Mesenteric fat pad (tissue), 1 donor: ENCODE data around the gene EPHB6. TPM values are rescaled to one million over a fixed set of nuclear protein-coding genes. Genes with fewer than 3 reads are reported as not detected.

Experiments used
- DNase-seq: peaks from one replicate; pipeline ENCODE4 v3.0.0-alpha.2; 2020; ENCODE audit warnings: low spot score
- total RNA-seq: library from RNA; stranded (reverse); fragmentation: NEBNext Ultra II Directional; extraction: Animal tissue kit (Norgen Biotek cat#: 25700); gene quantifications from one replicate; pipeline ENCODE4 v1.2.1, GENCODE V29; 2021
- donor health status: DM: yes; HTN: yes; CAD: no.

The EPHB6 gene
- total RNA-seq, 1 donor from 2014 or later = 6.3 TPM

DNA sequence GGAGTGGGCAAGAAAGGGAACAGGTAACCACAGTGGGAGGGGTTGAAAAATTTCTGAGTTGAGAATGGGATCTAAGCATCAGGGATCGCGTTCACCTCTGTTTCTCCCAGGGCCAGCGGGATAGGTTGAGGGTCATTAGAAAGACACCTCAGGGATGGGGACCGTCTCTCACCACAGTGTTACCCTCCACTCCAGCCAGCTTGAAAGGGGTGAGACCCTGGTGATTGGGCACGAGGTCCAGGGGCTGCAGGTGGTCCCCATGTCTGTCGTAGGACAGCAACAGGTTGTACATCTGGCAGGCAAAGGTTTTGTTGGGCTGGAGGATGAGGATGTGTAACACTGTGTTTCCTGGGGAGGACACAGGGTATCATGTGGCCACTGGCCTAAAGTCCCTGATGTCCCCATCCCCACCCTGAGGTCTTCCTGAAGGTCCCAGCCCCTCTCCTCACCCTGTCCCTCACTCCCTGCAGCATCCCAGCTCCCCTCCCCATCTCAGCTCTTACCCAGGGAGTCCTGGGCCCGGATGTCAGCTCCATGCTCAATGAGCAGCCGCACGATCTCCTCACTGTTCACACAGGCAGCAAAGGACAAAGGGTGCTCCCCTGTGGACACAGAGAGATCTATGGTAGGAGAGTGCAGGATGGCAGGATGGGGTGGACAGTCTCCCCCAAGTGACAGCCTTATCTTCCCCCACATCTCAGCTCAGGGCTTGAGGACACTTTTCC lies 21.5 kb downstream of the EPHB6 start:
- peak; percentile 79 for DNase-seq

GRCh38 chr7:142876991-142877910 lies 22.4 kb downstream of the EPHB6 start:
- peak; percentile 80 for DNase-seq

GRCh38 chr7:142878315-142878714 lies 23.4 kb downstream of the EPHB6 start:
- no peak for DNase-seq

DNA sequence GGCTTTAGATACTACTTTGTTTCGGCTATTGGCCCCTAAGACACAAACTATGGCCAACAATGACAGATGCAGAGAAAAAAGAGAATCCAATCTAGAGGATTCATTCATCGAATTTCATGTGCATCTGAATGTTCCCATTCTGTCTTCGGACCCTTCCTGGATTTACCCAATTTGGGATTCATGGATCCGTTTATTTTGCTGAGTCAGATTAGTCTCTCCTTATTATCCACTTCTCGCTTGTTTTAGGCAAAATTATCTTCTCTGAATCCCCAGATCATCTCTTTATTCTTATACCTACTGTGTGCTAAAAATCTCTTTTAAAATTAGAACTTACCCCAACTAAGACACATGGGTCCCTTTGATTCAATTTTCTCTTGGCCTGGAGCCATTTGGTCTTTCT lies 24.2 kb downstream of the EPHB6 start:
- DNase-seq = no peak

GRCh38 chr7:142880876-142881505 lies 26.1 kb downstream of the EPHB6 start:
- DNase-seq = peak; percentile 73

- DNase-seq = peak; percentile 53
Measured at GRCh38 chr7:142881586-142882337, 26.9 kb downstream of the EPHB6 start.

GRCh38 chr7:142882338-142882678 lies 27.4 kb downstream of the EPHB6 start:
- DNase-seq = no peak

- no peak for DNase-seq
Measured at GRCh38 chr7:142883145-142883544, 28.3 kb downstream of the EPHB6 start.

DNA sequence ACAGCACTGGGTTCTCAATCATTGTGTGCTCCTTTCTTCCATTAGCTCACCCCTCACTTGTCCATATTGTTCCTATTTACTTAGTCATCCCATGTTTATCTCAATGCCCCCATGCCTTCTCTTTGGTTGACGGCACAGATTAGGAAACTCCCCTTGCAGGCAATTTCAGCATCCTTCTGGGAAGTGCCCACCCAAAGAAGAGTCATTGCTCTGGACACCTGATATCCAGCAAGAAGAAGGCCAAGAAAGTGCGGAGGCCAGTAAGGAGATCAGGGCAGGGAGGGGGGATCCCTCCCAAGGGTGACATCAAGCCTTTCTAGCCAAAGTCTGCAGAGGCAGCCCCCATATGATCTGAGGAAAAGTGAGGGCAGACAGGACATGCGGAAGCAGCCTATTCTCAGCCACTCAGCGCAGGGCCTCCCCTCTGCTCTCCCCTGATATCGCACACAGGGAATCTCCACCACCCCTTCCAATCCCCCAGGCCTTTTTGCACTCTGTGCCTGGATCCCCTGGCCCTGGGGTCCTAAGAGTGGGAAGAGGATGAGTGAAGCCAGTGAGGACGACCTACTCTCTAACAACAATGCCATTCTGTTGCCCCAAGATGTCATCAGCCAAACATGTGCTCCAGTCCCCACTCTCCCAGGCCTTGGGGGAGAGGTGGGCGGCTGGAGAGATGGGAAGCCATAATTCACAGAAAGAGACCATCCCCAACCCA lies 28.9 kb downstream of the EPHB6 start:
- peak; percentile 57 for DNase-seq

DNA sequence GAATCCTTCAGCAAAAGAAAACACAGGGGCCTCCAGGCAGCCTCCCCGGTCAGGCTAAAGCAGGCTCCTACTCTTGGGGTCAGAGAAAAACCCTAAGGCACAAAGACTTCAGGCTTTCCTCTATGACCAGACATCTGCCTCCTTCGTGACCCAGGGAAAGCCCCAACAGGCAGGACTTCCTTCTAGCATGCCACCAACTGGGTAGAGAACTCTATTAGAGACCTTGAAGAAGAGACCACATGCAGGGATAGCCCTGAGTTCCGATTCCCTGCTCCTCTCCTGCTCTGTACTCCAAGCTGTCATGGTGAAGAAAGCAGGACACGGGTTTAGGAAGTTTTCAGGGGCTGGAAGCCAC lies 29.4 kb downstream of the EPHB6 start:
- no peak for DNase-seq

DNA sequence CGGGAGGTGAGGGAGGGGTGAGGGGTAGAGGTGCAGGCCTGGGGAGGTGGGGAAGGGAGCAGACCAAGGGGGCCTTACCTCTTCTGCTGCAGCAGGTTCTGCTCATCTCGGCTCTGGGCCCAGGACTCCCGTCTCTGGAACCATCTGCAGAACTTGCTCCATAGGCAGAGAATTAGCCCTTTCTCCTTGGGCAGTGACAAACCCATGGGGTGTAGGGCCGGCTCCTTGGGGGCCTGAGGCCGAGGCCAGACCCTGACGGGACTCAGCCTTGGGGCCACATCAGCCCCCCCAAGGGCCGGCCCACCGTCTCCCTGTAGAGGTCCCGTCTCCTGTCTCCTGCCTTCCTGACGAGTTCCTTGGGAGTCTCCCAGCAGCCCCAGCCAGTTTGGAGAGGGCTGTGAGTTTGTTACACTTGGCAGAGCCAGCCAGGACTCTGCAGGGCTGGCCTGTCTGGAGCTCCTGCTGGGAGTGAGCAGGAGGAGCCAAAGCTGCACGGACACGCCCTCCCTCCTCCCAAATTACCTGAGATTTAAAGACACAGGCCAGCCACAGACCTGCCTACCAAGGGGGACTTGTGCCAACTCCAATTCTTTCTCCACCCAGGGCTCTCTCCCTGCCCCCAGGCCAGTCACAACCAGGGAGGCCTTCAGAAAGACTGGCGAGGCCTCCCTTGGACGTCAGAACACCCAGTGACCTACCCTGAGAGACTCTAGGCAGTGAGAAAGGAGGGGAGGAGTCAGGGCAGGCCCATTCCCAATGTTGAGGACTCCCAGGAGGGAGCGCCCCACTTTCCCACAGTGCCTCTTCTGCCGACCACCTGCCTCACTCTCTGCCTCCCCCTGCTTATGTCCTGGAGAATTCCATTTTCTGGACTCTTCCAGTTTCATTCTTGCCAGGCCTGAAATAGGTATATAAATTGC lies 30.7 kb downstream of the EPHB6 start, which contains the start of gene TRPV6:
TSS of gene TRPV6 (minus strand) at position 435 of the 920 bp plus-strand sequence.
- peak; percentile 77 for DNase-seq

GRCh38 chr7:142886866-142887265 lies 32.0 kb downstream of the EPHB6 start:
- peak; percentile 47 for DNase-seq

- DNase-seq = no peak
Measured at GRCh38 chr7:142887282-142888015, 32.6 kb downstream of the EPHB6 start.

DNA sequence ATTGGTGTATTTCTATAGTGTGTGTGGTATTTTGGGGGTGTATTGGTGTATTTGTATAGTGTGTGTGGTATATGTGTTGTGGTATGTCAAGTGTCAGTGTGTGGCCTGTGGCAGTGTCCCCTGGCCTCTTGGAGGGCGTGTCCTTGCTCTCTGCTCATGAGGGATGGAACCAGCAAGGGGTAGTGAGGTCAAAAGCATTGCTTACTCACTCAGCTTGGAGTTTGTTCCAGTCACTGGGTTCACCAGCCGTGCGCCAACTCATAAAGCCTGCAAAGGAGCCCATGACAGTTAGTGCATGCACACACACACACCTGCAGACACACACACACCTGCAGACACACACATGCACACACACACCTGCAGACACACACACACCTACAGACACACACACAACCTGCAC lies 34.9 kb downstream of the EPHB6 start:
- peak; percentile 67 for DNase-seq

DNA sequence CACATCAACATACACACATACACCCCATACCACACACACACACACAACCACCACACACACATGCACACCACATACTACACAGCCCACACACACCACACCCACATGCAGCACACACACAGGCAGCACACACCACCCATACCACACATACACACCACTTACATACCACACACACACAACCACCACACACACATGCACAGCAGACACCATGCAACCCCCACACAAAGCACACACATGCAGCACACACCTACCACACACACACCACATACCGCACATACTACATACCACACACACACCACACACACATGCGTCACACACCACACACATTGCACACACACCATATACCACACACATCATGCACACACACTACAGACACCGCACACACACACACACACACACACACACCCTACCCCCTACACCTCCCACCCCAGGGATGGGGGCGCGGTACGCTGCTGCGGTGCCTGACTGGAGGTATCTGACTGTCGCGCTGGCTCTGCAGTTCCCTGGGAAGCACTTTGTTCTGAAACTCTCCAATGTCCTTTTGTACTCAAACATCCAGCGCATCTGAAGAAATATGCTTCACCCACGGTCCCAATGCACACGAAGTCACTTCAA lies 36.1 kb downstream of the EPHB6 start:
- DNase-seq = peak; percentile 60

GRCh38 chr7:142891490-142892082 lies 36.7 kb downstream of the EPHB6 start:
- peak; percentile 59 for DNase-seq

GRCh38 chr7:142892951-142893350 lies 38.1 kb downstream of the EPHB6 start:
- no peak for DNase-seq
